HG03558 (cell line): ENCODE data around the gene ACSS1.
"Not testable (repeated sequence)": the region's sequence is repeated elsewhere in the genome, so short reads cannot be mapped to it uniquely, and the experiment has no call there.

Experiments used
- ATAC-seq: cut with Tn5 transposase; IDR thresholded peaks from one replicate; pipeline ENCODE4 v1.9.1; 2021; ENCODE audit warnings: moderate number of reproducible peaks; ENCODE audit not compliant: unreplicated experiment; ENCODE audit errors: extremely low read depth

The ACSS1 gene

GRCh38 chr20:25017257-25017803, 40.6 kb downstream of the ACSS1 start:
- ATAC-seq, result no peak

GRCh38 chr20:25016471-25016870, 41.5 kb downstream of the ACSS1 start:
- ATAC-seq, result no peak

GRCh38 chr20:25015986-25016385, 42.0 kb downstream of the ACSS1 start:
- ATAC-seq, result no peak

GRCh38 chr20:25014816-25015215, 43.1 kb downstream of the ACSS1 start:
- no peak for ATAC-seq

GRCh38 chr20:25013478-25014380, 44.2 kb downstream of the ACSS1 start:
- no peak for ATAC-seq

GRCh38 chr20:25012616-25013189, 45.2 kb downstream of the ACSS1 start:
- no peak for ATAC-seq

GRCh38 chr20:25011831-25012241, 46.1 kb downstream of the ACSS1 start:
- no peak for ATAC-seq

GRCh38 chr20:25011261-25011660, 46.7 kb downstream of the ACSS1 start:
- ATAC-seq, result no peak

GRCh38 chr20:25009218-25010145, 48.5 kb downstream of the ACSS1 start:
- ATAC-seq, result no peak

GRCh38 chr20:25008388-25009217, 49.3 kb downstream of the ACSS1 start:
- no peak for ATAC-seq

GRCh38 chr20:25007491-25008305, 50.2 kb downstream of the ACSS1 start:
- ATAC-seq, result no peak

- ATAC-seq, result no peak
Measured at GRCh38 chr20:25006431-25007167, 51.3 kb downstream of the ACSS1 start.

- ATAC-seq, result no peak
Measured at GRCh38 chr20:25005661-25006060, 52.3 kb downstream of the ACSS1 start.

GRCh38 chr20:25005220-25005619, 52.7 kb downstream of the ACSS1 start:
- ATAC-seq, result no peak

GRCh38 chr20:25003002-25003401, 54.9 kb downstream of the ACSS1 start:
- ATAC-seq, result no peak

- not testable (repeated sequence) for ATAC-seq
Measured at GRCh38 chr20:25001323-25001722, 56.6 kb downstream of the ACSS1 start.

- no peak for ATAC-seq
Measured at GRCh38 chr20:25000268-25000801, 57.6 kb downstream of the ACSS1 start.

GRCh38 chr20:24999568-24999967, 58.4 kb downstream of the ACSS1 start:
- ATAC-seq, result no peak
